ENCODE results near the gene SLC5A2.

SLC5A2 gene

DNA sequence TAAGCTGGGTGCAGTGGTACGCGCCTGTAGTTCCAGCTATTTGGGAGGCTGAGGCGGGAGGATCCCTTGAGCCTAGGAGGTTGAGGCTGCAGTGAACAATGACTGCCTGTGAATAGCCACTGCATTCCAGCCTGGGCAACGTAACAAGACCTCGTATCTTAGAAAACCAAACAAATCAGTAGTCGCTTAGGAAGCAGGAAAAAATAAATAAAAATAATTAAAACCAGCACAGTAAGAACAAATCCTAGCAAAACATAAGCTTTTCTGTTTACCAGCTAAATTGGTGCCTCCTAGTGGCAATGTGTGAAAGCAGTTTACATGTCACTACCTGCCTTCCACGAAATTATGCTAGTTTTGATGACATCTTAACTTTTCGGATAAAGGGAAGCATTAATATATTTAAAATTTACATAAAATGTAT is 22.3 kb upstream of the SLC5A2 start:
- DNase-seq: no peak

DNA sequence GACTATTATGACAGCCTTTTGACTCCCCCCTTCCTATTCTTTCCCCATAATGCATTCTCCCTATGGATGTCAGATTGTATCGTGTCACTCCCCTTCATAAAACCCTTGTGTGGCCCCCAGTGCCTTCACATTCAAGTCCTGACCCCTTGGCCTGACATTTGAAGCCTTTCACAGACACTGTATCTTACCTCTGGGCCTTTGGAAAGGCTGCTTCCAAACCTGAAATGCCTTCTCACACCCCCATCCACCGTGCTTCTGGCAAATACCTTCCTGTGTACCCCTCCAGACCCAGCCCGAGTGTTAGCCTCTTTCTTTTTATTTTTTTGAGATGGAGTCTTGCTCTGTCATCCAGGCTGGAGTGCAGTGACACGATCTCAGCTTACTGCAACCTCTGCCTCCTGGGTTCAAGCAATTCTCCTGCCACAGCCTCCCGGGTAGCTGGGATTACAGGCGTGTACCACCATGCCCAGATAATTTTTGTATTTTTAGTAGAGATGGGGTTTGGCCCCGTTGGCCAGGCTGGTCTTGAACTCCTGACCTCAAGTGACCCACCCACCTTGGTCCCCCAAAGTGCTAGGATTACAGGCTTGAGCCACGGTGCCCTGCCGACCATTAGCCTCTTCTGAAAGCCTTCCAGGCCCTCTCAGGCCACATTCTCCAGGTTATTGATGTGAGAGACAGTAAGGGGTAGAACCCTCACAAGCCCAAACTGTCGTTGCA is 21.6 kb upstream of the SLC5A2 start:
- DNase-seq: no peak

DNA sequence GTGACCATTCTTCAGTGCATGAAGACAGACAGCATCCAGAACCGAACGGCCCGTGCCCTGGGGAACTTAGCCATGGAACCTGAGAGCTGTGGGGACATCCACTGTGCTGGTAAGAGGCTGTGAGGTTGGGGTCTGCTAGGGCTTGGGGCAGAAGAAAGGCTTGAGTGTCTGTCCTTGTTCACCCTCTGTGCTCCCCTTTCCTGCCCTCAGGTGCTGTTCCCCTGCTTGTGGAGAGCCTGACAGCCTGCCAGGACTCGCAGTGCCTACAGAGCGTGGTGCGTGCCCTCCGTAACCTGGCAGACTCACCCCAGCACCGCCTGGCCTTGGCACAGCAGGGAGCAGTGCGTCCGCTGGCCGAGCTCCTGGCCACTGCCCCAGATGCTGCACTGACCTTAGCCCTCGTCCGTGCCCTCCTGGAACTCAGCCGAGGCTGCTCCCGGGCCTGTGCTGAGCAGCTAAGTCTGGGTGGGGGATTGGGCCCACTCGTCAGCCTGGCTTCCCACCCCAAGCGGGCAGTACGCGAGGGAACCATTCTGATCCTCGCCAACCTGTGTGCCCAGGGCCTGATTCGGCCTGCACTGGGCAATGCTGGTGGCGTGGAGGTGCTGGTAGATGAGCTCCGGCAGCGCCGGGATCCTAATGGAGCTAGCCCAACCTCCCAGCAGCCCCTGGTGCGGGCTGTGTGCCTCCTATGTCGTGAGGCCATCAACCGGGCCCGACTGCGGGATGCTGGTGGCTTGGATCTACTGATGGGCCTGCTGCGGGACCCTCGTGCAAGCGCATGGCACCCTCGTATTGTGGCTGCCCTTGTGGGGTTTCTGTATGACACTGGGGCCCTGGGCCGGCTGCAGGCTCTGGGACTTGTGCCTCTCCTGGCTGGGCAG is 20.8 kb upstream of the SLC5A2 start:
- DNase-seq: no peak

DNA sequence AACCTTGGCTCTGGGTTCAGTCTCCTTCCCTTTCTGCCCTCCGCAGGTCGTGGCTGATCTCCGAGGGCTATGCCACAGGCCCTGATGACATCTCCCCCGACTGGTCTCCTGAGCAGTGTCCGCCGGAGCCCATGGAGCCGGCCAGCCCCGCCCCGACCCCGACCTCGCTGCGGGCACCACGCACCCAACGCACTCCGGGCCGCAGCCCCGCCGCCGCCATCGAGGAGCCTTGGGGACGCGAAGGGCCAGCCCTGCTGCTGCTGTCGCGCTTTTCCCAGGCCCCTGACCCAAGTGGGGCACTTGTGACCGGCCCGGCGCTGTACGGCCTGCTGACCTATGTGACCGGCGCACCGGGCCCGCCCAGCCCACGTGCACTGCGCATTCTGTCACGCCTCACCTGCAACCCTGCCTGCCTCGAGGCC is 18.6 kb upstream of the SLC5A2 start:
- DNase-seq: no peak

DNA sequence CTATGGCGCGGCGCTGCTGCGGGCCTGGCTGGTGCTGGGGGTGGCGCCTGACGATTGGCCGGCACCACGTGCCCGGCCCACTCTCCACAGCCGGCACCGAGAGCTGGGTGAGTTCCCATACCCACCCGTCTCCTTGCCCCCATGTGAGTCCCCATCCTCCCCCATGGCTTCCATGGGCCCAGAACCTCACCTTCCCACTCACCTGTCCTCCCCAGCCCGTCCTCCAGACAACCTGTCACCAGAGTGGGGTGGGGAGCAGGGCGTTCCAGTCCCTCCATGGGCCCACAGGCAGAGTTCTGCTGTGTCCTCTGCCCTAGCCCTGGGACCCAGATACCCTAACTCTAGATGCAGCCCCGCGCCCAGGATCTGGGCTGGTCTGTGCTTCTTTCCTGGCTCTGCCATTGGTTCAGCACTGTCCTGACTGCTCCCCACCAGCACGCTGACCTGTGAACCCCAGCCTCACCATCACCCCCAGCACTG is 18.1 kb upstream of the SLC5A2 start:
- DNase-seq: no peak

DNA sequence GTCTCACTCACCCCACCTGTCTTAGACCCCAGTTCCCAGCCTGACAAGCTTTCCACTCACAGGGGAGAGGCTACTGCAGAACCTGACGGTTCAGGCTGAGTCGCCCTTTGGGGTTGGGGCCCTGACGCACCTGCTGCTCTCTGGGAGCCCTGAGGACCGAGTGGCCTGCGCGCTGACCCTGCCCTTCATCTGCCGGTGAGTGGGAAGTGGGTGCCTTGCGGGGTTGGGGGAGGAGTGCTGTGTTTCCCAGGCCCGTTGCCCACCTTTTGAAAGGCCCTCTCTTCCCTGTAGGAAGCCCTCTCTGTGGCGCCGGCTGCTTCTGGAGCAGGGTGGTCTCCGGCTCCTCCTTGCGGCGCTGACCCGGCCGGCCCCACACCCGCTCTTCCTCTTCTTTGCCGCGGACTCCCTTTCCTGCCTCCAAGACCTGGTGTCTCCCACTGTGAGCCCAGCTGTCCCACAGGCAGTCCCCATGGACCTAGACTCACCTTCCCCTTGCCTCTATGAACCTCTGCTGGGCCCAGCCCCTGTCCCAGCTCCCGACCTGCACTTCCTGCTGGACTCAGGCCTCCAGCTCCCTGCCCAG is 17.0 kb upstream of the SLC5A2 start:
- DNase-seq: no peak

DNA sequence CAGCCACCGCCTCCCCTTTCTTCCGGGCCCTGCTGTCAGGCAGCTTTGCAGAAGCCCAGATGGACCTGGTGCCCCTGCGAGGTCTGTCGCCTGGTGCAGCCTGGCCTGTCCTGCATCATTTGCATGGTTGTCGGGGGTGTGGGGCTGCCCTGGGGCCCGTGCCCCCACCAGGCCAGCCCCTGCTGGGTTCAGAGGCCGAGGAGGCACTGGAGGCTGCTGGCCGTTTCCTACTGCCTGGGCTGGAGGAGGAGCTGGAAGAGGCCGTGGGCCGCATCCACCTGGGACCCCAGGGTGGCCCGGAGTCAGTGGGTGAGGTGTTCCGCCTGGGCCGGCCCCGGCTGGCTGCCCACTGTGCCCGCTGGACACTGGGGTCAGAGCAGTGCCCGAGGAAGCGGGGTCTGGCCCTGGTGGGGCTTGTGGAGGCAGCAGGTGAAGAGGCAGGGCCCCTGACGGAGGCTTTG is 16.5 kb upstream of the SLC5A2 start:
- no peak for DNase-seq

DNA sequence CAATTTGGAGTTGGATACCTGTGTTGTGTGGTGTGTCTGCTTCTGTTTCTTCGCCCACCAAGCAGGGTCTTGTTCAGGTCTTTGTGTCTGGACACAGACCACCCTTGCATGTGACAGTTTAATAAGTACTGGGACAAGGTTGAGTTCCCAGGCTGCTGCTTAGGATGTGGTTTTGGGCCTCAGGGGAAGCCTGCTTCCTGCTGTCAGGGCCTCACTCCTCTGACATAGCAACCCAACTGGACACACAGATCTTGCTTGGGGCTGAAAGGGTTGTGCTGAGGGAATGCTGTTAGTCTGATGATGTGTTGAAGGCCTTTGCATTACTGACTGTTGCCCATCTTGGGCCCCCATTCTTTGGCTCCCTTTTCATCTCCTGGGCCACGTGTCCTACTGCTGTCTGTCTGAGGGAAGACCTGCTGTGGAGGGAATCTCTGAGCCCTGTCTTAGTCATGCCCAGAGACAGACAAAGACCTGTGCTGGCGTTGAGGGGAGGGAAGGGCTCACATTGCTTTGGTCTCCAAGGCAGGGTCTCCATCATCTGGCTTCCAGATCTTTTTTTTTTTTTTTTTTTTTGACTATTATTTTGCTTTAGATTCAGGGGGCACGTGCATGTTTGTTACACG is 15.7 kb upstream of the SLC5A2 start:
- no peak for DNase-seq

DNA sequence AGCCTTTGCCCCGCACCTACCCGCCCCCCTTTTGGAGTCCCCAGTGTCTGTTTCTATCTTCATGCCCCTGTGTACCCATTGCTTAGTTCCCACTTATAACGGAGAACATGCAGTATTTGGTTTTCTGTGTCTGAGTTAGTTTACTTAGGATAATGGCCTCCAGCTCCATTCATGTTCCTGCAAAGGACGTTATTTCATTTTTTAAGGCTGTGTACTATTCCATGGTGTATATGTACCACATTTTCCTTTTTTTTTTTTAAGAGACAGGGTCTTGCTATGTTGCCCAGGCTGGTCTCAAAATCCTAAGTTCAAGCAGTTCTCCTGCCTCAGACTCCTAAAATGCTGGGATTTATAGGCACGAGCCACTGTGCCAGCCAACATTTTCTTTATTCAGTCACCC is 15.1 kb upstream of the SLC5A2 start:
- DNase-seq: no peak

DNA sequence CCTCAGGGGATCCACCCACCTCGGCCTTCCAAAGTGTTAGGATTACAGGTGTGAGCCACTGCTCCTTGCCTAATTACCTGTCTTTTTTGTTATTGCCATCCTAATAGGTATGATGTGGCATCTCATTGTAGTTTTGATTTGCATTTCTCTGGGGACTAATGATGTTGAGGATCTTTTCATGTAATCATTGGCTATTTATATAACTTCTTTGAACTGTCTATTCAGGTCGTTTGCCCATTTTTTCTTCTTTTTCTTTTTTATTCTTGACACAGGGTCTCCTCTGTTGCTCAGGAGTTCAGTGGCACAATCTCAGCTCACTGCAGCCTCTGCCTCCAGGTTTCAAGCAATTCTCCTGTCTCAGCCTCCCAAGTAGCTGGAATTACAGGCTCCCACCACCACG is 12.3 kb upstream of the SLC5A2 start:
- no peak for DNase-seq

DNA sequence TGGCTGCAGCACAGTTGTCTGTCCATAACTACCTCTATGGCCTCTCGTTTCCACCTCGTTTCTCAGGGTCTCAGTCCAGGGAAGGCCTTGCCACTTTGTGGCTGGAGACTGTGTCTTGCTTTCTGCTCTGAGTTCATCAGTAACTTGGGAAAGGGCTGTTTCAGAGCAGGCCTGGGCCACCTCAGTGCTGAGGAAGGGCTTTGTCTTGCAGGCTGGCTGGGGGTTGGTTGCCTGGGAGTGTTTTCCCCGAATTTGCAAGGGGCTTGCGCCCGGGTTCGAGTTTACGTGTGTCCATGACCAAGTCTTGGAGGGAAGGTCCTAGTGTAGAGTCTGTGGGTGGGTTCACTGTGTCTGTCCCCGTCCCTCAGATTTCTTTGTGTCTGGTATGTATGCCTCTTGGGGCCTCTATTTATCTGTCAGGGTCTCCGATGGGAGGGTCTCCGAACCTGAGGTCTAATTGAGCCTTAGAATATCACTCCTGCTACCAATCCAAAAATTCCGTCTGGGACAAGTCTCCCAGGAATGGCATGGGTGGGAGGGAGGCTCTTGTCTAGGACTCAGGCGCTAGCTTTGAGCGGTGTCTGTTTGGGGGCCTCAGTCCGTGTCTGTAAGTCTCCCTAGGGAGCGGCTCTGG is 11.6 kb upstream of the SLC5A2 start:
- no peak for DNase-seq

DNA sequence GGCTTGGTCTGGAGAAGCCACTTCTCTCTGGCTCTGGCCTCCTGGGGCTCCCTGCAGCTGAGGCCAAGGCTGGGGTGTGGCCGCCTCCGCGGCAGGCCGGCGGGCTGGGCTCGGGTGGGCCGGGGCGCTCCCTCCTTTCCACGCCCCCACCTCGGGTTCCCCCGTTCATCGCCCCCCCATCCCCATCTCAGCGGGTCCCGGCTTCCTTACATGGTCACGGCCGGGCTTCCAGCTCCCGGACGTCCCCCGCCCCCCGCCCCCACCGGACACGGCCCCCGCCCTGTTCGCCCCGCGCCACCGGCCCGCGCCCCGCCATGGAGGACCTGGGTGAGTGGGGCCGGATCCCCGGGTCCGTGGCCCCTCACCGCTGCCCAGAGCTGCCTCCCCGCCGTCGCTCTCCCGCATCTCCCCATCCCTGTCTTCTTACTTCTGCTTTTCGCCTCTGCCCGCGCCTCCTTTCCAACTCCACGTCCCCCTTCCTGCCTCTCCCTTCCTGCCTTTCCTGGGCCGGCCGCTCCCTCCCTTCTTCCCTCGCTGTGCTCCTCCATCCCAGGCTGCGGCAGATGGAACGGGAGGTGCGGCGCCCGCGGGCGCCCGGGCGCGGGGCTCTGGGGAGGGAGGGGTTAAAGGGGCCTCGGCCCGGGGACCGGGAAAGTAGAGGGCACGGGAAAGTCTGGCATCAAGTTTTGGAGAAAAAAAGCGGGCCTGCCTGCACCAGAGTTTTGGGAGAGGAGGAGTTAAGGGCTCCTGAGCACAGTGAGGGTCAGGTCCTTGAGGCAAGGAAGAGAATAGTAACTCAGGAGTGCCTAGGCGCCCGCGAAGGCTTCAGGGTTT is 10.8 kb upstream of the SLC5A2 start, which contains the start of gene TGFB1I1:
Gene TGFB1I1, plus strand, starts transcription at position 278 of the 834 bp plus-strand sequence. Its CDS starts 37 bp downstream, at position 315.
- no peak for DNase-seq

DNA sequence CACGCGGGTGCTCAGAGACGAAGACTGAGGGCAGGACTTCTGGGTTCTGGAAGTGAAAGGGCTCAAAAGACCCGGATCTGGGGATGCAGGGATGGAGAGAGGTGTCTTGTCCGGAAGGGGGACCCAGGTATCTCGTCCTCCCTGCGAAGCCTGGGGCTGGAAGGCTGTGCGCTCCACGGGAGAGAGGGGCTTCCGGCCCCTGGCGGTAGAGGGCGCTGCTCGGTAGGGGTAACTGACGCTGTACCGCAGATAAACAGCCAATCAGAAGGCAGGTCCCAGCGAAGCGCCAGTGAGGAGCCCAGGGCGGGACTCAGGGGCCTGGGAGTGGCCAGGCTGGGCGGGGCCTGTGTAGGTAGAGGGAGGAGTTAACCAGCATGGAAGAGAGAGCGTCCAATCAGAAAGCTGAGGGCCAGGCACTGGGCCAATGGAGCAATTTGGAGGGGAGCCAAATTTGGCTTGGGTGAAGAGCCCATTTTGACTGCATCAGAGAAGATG is 10.2 kb upstream of the SLC5A2 start:
- no peak for DNase-seq

DNA sequence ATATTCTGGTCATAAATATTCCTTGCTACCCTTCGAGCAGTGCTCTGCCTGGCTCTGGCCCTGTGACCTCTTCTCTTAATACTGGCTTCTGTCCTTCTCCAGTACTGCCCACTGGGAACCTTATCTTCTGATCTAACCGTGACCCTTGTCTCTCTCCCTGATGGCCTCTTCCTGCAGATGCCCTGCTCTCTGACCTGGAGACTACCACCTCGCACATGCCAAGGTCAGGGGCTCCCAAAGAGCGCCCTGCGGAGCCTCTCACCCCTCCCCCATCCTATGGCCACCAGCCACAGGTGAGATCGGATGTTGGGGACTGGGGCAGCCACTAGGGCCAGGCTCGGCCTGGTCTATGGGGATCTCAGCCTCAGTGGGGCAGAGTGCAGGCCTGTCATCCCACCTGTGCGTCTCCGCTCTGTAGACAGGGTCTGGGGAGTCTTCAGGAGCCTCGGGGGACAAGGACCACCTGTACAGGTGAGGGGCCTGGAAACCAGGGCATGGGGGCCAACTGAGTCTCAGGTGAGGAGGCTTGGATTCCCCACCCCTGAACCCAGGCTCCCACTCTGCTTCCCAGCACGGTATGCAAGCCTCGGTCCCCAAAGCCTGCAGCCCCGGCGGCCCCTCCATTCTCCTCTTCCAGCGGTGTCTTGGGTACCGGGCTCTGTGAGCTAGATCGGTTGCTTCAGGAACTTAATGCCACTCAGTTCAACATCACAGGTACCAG is 9.5 kb upstream of the SLC5A2 start:
- DNase-seq: no peak

DNA sequence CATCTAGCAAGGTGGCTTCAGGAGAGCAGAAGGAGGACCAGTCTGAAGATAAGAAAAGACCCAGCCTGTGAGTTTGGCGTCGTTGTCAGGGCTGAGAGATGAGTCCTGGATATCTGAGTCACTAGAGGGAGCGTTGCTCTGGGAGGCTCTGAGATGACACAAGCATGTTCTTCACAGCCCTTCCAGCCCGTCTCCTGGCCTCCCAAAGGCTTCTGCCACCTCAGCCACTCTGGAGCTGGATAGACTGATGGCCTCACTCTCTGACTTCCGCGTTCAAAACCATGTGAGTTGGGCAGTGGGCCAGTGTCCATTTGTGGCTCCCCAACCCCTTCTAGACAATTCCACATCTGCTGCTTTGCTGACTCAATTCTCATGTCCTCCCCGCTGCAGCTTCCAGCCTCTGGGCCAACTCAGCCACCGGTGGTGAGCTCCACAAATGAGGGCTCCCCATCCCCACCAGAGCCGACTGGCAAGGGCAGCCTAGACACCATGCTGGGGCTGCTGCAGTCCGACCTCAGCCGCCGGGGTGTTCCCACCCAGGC is 8.7 kb upstream of the SLC5A2 start:
- no peak for DNase-seq

DNA sequence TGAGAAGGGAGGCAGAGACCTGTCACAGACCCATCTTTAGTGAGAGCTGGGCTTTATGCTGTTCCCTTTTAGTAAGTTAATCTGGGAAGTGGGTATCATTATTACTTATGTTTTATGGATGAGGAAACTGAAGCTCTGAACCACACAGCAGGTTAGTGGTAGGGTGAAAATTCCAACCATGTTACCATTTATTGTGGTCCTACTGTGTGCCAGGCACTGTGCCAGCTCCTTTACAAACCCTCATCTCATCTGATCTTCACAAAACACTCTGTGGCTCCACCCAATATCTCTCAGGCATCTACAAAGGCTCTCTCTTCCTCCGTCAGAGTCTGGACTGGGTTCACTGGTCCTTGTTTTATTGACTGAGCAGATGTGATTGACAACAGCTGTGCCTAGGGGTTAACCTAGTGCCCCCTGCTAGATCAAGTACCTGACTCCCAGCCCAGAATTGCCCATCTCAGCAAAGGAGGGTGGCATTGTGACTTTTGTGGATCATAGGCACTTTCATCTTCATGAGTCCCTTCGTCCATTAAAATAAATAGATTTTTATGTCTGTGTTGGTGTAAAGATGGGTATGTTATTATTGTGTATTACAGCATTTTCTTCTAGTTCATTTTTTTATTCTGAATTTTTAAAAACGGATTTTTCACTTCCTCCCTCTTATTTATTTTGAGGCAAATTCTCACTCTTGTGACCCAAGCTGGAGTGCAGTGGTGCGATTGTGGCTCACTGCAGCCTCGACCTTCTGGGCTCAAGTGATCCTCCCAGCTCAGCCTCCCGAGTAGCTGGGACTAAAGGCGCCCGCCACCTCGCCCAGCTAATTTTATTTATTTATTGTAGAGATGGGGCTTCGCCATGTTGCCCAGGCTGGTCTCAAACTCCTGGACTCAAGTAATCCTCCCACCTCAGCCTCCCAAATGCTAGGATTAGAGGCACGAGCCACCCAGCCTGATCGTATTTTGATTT is 7.9 kb upstream of the SLC5A2 start:
- no peak for DNase-seq

DNA sequence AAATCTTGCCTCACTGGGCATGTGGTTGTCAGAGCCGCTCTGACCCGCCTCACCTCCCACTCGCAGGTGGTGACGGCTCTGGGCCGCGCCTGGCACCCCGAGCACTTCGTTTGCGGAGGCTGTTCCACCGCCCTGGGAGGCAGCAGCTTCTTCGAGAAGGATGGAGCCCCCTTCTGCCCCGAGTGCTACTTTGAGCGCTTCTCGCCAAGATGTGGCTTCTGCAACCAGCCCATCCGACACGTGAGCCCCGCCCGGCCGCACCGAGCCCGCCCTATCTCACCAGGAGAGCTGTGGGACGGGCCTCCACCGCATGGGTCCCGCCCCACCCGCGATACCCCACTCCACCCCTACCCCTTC is 7.0 kb upstream of the SLC5A2 start:
- DNase-seq: no peak

DNA sequence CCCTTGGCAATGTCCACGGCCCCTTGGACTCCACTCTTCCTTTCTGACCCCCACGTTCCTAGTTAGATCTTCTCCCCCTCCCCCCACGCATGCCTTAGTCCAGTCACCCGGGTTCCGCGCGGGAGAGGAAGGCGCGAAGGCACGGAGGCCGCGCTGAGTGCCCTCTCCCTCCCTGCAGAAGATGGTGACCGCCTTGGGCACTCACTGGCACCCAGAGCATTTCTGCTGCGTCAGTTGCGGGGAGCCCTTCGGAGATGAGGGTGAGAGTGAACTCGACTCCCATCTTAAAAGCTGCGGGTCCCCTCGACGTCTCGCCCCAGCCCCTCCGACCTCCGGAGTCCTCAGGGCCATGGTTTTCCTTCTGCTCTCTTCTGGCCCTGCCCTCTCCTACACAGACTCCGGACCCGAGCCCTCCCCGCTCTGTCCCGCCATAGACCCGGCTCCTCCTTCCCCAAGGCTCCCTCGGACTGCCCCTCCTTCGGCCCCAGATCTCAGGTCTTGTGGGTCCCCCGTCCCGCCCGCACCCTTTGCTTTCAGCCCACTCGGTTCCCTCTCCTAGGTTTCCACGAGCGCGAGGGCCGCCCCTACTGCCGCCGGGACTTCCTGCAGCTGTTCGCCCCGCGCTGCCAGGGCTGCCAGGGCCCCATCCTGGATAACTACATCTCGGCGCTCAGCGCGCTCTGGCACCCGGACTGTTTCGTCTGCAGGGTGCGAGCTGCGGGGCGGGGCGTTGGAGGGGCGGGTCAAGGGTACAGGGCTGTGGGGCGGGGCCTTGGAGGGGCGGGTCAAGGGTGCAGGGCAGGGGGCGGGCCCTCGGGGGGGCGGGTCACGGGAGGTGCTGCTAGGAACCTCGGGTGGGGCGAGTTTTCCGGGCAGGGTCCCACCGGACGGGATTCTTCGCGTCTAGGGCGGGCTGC is 6.4 kb upstream of the SLC5A2 start:
- DNase-seq: no peak
